GM21786 (cell line): ENCODE measurements around the gene DPPA5.
A peak's percentile ranks its signal among the peaks of the same experiment; 100 is the strongest.
"Not testable (repeated sequence)": the region's sequence is repeated elsewhere in the genome, so short reads cannot be mapped to it uniquely, and the experiment has no call there.

ENCODE experiments used
- ATAC-seq: cut with Tn5 transposase; IDR thresholded peaks from one replicate; pipeline ENCODE4 v1.9.1; 2021; ENCODE audit not compliant: unreplicated experiment

DPPA5 gene

DNA sequence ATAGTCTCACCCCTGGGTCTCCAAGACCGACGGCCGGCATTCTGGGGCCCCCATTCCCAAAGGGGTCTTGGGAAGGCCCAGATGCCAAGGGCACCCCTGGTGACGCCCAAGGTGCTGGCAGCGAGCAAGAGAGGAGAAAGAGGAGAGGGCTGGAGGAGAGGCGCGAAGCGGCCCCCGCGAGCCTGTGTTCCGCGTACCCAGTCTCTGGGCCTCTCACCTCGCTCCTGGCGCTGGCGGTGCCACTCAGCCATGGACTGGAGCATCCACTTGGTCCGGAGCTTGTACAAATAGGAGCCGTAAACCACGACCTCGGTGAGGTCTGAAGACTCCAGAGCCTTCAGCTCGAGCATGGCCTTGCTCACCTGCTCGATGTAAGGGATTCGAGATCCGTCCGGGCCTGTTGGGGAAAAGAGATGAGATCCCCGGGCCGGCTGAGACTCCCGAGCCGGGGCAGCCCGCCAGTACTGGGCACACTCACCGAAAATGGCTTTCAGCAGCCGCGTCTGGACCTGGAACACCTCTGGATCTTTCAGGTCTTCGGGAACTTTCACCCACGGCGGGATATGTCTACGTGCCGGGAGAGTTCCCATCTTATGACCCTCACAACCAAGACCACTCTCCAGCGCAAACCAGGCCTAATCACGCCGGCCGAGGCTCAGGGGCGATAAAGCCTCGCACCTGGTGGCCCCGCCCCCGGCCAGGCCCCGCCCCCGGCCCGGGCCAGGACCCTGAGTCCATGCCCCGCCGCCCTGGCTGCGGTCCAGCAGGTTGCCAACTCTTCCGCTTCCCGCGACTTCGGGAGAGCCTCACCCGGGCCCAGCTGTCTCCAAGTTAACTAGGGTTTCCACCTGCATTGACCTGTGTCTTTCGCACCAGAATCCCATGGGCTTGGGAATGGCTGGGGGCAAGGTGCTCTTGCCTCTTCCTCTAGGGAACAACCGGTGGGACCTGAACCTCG is at the start of gene DPPA5:
DPPA5 (minus strand) TSS at position 641 of the 958 bp plus-strand sequence; CDS start at position 590, 51 bp downstream.
- no peak for ATAC-seq

GRCh38 chr6:73400656-73401055 is 46.6 kb upstream of the DPPA5 start:
- ATAC-seq = no peak

- no peak for ATAC-seq
Observed at GRCh38 chr6:73395875-73396274, 41.8 kb upstream of the DPPA5 start.

DNA sequence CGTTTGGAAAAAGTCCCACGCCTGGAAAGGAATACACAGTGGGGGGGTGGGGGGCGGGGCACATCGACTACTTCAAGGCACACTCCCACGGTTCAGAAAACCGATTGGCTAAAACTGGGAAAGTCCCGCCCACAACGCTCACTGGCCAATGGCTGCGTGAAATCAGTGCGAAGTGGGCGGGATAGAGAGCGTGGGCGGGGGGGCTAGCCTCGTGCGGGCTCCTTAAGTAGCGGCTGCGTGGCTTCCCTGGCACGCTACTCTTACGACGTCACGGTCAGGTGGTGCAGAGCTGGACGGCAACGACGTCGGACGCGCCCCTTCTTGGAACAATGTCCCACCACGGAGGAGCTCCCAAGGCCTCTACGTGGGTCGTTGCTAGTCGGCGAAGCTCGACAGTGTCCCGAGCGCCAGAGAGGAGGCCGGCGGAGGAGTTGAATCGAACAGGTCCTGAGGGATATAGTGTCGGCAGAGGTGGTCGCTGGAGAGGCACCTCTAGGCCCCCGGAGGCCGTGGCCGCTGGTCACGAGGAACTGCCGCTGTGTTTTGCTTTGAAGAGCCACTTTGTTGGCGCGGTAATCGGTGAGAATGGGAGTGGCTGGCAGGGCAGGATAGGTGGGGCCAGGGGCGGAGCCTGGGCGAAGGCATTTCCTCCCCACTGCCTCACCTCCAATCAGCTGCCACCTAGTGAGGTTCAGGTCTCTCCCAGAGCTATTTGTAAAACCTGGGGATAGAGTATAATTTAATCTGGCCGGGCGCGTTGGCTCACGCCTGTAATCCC is 40.7 kb upstream of the DPPA5 start, which contains the start of gene DDX43:
DDX43 (plus strand) TSS at position 252 of the 778 bp plus-strand sequence; CDS start at position 330, 78 bp downstream.
- ATAC-seq = no peak

DNA sequence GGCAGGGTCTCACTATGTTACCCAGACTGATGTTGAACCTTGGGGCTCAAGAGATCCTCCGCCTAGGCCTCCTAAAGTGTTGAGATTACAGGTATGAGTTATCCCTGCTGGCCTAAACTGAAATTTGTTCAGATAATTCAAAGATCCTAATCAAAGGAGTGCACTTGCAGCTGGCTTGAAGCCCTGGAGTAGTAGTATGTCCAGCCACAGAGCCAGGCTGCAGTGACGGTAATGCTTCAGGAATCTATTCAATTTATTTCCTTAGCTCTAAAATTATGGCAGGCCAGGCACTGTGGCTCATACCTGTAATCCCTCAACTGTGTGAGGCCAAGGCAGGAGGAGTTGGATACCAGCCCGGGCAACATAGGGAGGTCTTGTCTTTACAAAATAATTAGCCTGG is 39.2 kb upstream of the DPPA5 start:
- ATAC-seq = no peak

DNA sequence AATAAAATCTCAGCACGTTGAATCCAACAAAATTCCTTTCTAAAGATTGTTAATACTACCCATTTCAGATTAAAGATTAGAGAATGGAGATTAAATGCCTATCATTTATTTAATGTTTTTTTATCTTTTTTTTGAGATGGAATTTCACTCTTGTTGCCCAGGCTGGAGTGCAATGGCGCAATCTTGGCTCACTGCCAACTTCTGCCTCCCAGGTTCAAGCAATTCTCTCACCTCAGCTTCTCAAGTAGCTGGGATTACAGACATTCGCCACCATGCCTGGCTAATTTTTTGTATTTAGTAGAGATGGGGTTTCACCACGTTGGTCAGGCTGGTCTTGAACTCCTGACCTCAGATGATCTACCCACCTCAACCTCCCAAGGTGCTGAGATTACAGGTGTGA is 38.1 kb upstream of the DPPA5 start:
- ATAC-seq = not testable (repeated sequence)

DNA sequence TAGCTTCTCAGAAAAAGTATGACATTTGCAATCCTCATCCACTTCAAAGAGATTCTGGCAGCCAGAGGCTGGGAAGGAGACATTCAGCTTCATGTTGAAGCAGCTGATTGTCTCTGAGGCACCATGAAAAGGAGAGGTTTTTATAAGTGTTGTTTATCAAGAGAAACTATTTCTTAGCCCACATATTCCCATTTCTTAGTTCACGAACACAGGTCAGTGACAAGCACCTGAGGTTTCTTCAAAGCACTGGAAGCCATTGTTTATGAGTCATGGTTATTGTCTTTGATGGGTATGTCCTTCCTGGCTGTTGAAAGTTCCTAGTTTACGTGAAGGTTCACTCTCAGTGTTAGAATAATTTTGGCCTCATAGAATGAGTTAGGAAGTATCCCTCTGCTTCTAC is 37.6 kb upstream of the DPPA5 start:
- no peak for ATAC-seq

DNA sequence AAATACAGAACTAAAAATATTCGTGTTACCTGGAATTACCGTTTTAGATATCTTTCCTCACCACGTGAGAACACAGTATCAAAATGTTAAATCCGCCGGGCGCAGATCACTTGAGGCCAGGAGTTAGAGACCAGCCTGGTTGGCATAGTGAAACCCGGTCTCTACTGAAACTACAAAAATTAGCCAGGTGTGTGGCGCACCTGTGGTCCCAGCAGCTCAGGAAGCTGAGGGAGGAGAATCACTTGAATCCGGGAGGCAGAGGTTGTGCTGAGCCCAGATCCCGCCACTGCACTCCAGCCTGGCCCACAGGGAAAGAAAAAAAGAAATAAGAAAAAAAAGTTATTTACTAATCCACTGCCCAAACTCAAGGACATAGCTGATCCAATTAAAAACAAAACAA is 35.8 kb upstream of the DPPA5 start:
- ATAC-seq = no peak

DNA sequence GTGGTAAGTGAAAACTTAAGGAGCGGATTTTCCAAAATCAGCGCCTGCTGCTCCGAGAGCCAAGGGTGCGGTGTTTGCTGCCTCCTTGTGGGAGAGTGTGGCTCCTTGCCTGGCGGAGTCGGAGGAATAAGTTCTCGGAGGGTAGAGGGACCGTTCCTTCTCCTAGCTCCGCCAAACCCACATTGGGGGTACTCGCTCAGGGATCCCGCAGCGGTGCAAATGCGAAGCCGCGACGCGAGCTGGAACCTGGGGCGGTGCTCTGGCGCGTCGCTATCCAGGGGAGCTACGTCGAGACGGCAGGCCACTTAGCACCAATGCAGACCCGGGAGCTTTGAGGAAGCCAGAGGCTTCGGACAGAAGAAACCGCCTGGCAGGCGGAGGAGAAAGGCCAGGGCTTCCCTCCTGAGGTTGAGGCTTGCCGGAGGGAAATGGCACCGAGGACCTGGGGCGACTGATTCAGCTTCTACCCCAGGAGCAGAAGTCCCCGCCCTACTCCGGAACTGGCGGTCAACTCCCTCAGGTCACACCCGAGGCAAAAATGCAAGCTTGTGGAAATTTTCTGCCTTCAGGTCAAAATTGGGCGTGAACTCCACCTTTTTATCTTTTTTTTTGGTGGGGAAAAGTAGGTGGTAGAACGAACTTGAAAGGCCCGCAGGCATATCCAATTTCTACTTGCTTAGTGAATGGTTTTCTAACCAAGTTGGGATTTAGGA is 34.9 kb upstream of the DPPA5 start:
- peak; percentile 82 for ATAC-seq

DNA sequence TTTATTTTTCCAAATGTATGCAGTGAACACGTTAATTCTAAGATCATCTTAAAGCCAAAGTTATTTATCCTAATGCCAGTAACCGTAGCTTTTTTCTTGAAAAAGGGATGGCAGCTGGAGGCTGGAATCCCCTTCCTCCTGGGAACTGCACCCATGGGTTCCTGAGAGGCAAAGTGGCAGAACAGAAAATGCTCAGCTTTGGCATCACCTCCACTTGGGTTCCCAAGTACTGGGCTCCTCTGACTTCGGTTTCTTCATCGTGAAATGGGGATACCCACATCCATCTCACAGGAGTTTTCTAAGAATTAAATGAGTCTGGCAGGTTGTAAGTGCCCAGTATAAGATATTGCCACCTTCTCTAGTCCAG is 34.3 kb upstream of the DPPA5 start:
- ATAC-seq = peak; percentile 10

DNA sequence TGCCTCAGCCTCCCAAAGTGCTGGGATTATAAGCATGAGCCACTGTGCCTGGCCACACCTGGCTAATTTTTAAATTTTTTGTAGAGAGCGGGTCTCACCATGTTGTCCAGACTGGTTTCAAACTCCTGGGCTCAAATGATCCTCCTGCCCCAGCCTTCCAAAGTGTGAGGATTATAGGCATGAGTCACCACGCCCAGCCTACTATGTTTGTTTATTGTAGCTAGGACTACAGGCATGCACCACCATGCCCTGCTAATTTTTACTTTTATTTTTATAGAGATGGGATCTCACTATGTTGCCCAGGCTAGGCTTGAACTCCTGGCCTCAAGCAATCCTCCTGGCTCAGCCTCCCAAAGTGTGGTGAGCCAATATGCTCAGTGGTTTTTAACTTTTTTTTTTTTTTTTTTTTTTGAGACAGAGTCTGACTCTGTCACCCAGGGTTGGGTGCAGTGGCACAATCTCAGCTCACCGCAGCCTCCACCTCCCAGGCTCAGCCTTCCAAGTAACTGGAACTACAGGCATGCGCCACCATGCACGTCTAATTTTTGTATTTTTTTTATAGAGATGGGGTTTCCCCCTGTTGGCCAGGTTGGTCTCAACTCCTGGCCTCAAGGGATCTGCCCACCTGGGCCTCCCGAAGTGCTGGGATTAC is 28.5 kb upstream of the DPPA5 start:
- no peak for ATAC-seq

DNA sequence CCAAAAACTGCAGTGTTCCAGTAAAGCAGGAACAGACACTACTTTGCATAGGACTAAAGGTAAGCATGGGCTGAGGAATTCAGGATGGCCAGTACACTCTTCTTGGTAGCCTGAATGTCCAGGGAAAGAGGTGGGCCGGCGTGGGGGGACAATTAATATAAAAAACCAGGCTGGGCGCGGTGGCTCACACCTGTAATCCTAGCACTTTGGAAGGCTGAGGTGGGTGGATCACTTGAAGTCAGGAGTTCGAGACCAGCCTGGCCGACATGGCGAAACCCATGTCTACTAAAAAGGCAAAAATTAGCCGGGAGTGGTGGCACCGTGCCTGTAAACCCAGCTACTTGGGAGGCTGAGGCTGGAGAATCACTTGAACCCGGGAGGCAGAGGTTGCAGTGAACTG is 27.5 kb upstream of the DPPA5 start:
- not testable (repeated sequence) for ATAC-seq

DNA sequence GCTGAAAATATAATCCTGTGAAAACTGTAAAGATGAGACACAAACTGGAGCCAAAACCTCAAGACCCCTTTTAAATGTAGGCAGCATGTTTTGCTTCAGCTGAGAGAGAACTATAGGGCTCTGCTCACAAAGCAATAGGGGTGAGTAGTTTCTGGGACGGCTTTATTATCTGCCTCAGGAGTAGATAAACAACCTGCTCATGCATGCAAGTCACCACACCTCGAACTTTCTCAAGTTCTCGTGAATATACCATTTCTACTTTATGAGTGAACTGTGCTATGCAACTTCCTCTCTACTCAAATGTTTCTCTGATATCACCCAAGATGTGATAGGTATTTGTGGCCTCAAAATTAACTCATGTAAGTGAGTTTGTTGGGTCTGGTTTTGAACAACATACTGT is 23.1 kb upstream of the DPPA5 start:
- ATAC-seq = no peak

DNA sequence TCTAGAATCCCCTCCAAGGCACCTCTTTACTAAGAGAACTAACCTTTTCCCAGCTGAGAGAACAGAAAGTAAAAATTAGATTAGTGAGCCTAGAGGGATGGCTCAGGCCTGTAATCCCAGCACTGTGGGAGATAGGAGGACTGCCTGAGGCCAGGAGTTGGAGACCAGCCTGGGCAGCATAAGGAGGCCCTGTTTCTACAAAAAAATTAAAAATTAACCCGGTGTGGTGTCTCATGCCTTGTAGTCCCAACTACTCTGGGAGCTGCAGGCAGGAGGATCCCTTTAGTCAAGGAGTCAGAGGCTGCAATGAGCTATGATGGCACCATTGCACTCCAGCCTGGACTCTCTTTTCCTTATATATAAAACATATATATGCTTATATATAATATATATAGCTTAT is 21.1 kb upstream of the DPPA5 start:
- ATAC-seq = no peak

DNA sequence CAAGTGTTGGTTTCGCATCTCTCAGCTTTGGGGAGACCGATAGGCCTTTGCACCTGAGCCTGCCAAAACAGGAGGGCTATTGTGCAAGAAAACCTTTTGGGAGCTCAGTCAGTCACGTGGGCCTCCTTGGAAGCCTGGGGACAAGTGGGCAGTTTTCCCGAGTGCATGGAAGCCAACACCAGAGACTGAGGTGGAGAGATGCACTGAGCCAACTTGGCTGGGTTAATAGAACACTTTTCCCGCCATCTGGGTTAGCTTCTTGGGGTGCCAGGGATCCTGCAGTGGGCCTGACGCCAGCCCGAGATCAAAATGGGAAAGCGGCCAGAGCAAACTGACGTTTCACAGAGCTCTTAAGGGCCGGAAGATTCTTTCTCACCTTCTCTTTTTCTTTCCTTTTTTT is 18.4 kb upstream of the DPPA5 start:
- ATAC-seq = no peak

DNA sequence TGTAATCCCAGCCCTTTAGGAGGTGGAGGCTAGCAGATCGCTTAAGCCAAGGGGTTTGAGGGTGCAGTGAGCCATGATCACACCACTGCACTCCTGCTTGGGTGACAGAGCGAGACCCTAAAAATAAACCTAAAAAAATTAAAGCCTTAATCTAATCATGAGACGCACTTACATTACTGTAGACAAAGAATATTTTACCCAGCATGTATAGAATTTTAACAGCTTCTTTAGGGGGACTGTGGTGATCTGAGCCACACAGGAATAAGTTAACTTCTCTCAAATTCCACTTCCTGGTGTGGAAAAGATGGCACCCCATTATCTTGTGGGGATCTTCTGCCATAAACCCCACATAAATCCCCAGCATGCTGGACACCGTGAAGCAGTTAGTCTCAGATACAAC is 17.9 kb upstream of the DPPA5 start:
- ATAC-seq = no peak

GRCh38 chr6:73369563-73369962 is 15.5 kb upstream of the DPPA5 start, which contains the start of gene OOEP:
OOEP (minus strand) TSS chr6:73369897; CDS start chr6:73369792, 105 bp downstream.
- ATAC-seq = no peak

DNA sequence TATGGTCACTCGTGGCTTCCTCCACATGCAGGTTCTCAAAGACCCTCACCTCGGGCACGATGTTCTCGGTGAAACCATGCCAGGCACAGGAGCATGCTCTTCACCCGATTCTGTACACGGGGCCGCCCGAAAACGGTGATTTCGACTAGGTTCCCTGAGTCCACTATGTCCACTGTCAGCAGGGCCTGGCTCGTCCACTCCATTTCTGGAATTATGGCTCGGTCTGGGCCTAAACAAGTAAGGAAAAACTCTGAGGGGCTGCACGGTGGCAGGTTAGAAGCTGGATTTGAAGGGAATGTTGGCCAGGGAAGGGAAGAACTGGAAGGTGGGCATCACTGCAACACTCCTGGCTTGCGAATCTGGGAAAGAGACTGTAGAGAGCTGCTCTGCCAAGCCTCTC is 15.1 kb upstream of the DPPA5 start:
- ATAC-seq = no peak

GRCh38 chr6:73368675-73369074 is 14.6 kb upstream of the DPPA5 start:
- no peak for ATAC-seq

- no peak for ATAC-seq
Observed at GRCh38 chr6:73367761-73368355, 13.8 kb upstream of the DPPA5 start.
